Lower lobe of right lung (tissue), 2 donors: ENCODE measurements around the gene PARVA. TPM values are rescaled to one million over a fixed set of nuclear protein-coding genes. Genes with fewer than 3 reads are reported as not detected.

ENCODE experiments used
- ATAC-seq, 2 donors: fragments of 200-7000 bp; cut with Tn5 transposase; one replicate each; pipeline ENCODE4 v1.9.1; 2020 to 2022; ENCODE audit warnings: mild to moderate bottlenecking in 2 of 2, moderate library complexity in 2 of 2
- DNase-seq: peaks from one replicate; pipeline ENCODE4 v3.0.0-alpha.2; 2020
- H3K27ac ChIP-seq: fragments of 200-600 bp; one replicate; pipeline ENCODE4 v1.8.0; 2022
- H3K27me3 ChIP-seq: fragments of 200-600 bp; one replicate; pipeline ENCODE4 v1.8.0; 2022; ENCODE audit warnings: low read depth
- H3K36me3 ChIP-seq: fragments of 200-600 bp; one replicate; pipeline ENCODE4 v1.8.0; 2022; ENCODE audit warnings: mild to moderate bottlenecking
- H3K4me1 ChIP-seq: fragments of 200-600 bp; one replicate; pipeline ENCODE4 v1.8.0; 2022
- H3K4me3 ChIP-seq: fragments of 200-600 bp; one replicate; pipeline ENCODE4 v1.8.0; 2022; ENCODE audit warnings: mild to moderate bottlenecking
- H3K9me3 ChIP-seq: fragments of 200-600 bp; one replicate; pipeline ENCODE4 v1.8.0; 2022
- CTCF ChIP-seq: fragments of 200-600 bp; IDR thresholded peaks from one replicate; pipeline ENCODE4 v1.8.0; 2022; ENCODE audit warnings: antibody characterized with exemption, mild to moderate bottlenecking
- intact Hi-C: fragments of 100-400 bp; cut with DNase I; formaldehyde crosslinking; loops from one replicate; pipeline ENCODE4 v1.11.0; 2022
- total RNA-seq: library from RNA; stranded (reverse); fragmentation: NEBNext Ultra II Directional; extraction: Animal tissue kit (Norgen Biotek cat#: 25700); gene quantifications from one replicate; pipeline ENCODE4 v1.2.1, GENCODE V29; 2021
- donor health status: DM: no; HTN: yes; CAD: no; lungs with severe emphysema.

Gene PARVA
- total RNA-seq, 1 donor from 2014 or later = 58.3 TPM

GRCh38 chr11:12531020-12531419 lies 153.6 kb downstream of the PARVA start:
- intact Hi-C loops = no loop called here
- Histone ChIP-seq H3K27ac (no peak overlapping the region), H3K36me3 (peaks cover 12% of the 10 kb centered on the region), H3K9me3 (no peaks in the 10 kb centered on the region), H3K27me3 (no peaks in the 10 kb centered on the region), H3K4me1 (peaks cover 12% of the 10 kb centered on the region), H3K4me3 (no peak overlapping the region)
- no peak for TF ChIP-seq CTCF
- DNase-seq = no peak
- ATAC-seq = no peak

- DNase-seq = no peak
- Histone ChIP-seq H3K27me3 (no peaks in the 10 kb centered on the region), H3K36me3 (peaks cover 12% of the 10 kb centered on the region), H3K4me3 (no peak overlapping the region), H3K27ac (no peak overlapping the region), H3K9me3 (no peaks in the 10 kb centered on the region), H3K4me1 (peaks cover 8% of the 10 kb centered on the region)
- TF ChIP-seq CTCF = no peak
- intact Hi-C loops = no loop called here
- ATAC-seq = no peak
Observed at GRCh38 chr11:12531681-12532080, 154.3 kb downstream of the PARVA start.

GRCh38 chr11:12532580-12532979 lies 155.2 kb downstream of the PARVA start:
- Histone ChIP-seq H3K36me3 (peaks cover 11% of the 10 kb centered on the region), H3K27ac (no peak overlapping the region), H3K9me3 (no peaks in the 10 kb centered on the region), H3K4me3 (no peak overlapping the region), H3K4me1 (peaks cover 5% of the 10 kb centered on the region), H3K27me3 (no peaks in the 10 kb centered on the region)
- intact Hi-C loops = no loop called here
- ATAC-seq (no peak), DNase-seq (no peak)
- no peak for TF ChIP-seq CTCF

GRCh38 chr11:12534549-12534948 lies 157.2 kb downstream of the PARVA start:
- no peak overlapping the region for H3K4me3 ChIP-seq
- no peak for DNase-seq

GRCh38 chr11:12535321-12535720 lies 157.9 kb downstream of the PARVA start:
- no peak for TF ChIP-seq CTCF
- H3K27ac ChIP-seq = no peak overlapping the region
- no peaks in the 10 kb centered on the region for H3K9me3 ChIP-seq
- DNase-seq (no peak), ATAC-seq (no peak)
- H3K36me3 ChIP-seq = no peaks in the 10 kb centered on the region
- H3K4me1 ChIP-seq = no peaks in the 10 kb centered on the region
- intact Hi-C loops = no loop called here
- no peak overlapping the region for H3K4me3 ChIP-seq
- no peaks in the 10 kb centered on the region for H3K27me3 ChIP-seq

More at GRCh38 chr11:12534549-12534948, 157.2 kb downstream of the PARVA start:
- H3K27me3 ChIP-seq = no peaks in the 10 kb centered on the region
- intact Hi-C loops = no loop called here
- no peaks in the 10 kb centered on the region for H3K4me1 ChIP-seq
- ATAC-seq = no peak
- H3K9me3 ChIP-seq = no peaks in the 10 kb centered on the region
- H3K27ac ChIP-seq = no peak overlapping the region
- no peaks in the 10 kb centered on the region for H3K36me3 ChIP-seq
- TF ChIP-seq CTCF = no peak

- TF ChIP-seq CTCF = no peak
- Histone ChIP-seq H3K4me3 (no peak overlapping the region), H3K27ac (no peak overlapping the region), H3K27me3 (no peaks in the 10 kb centered on the region), H3K4me1 (peaks cover 5% of the 10 kb centered on the region), H3K36me3 (no peaks in the 10 kb centered on the region), H3K9me3 (no peaks in the 10 kb centered on the region)
- intact Hi-C loops = no loop called here
- DNase-seq (no peak), ATAC-seq (no peak)
Observed at GRCh38 chr11:12536566-12536965, 159.2 kb downstream of the PARVA start.
